ENCODE data around the gene AURKB. TPM values are rescaled to one million over a fixed set of nuclear protein-coding genes. Genes with fewer than 3 reads are reported as not detected.
A peak's percentile ranks its signal among the peaks of the same experiment; 100 is the strongest.

Gene AURKB
- total and polyA plus RNA-seq, 8 donors: 1.0 to 66.0 (median 9.5) TPM

DNA sequence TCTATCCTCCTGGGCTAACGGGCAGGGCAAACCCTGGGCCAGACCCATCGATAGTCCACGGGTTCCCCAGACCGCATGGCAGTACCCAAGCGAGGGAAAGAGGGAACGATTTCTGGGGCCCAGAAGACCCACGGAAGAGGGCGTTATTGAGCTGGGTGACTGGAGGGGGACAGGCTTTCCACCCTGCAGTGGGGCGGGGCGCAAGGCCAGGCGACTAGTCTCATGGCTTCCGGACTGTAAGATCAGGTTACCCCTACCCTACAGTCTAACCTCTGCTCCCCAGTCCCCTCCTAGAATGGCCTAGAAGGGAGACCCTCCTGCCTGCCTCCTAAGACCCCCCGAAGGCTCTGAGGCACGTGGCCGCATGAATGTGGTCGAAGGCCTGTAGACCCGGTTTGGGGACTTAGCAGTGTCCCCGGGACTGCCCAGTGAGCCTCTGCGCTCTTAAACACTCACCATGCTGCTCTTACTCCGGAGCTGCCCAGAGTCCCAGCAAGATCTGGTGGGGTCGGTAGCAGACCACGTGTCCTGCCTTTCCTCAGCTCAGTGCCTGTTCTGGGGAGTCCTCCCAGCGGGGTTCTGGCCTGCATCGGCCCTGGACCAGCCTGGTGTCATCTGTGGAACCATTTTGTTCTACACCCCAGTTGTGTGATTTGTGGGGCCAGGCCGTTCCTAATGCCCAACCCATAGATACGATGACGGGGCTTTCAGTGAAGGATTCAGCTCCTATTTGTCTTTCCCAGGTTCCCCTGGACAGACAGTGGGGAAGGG, 13.2 kb upstream of the AURKB start:
- peak; percentile 67 to 88 for DNase-seq
- 2 to 7% (median 6%) methylated on average over 17 to 27 of the region's 27 CpGs for WGBS, 5 donors
- TF ChIP-seq, protein P1, sequence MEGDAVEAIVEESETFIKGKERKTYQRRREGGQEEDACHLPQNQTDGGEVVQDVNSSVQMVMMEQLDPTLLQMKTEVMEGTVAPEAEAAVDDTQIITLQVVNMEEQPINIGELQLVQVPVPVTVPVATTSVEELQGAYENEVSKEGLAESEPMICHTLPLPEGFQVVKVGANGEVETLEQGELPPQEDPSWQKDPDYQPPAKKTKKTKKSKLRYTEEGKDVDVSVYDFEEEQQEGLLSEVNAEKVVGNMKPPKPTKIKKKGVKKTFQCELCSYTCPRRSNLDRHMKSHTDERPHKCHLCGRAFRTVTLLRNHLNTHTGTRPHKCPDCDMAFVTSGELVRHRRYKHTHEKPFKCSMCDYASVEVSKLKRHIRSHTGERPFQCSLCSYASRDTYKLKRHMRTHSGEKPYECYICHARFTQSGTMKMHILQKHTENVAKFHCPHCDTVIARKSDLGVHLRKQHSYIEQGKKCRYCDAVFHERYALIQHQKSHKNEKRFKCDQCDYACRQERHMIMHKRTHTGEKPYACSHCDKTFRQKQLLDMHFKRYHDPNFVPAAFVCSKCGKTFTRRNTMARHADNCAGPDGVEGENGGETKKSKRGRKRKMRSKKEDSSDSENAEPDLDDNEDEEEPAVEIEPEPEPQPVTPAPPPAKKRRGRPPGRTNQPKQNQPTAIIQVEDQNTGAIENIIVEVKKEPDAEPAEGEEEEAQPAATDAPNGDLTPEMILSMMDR (IDR thresholded peaks at IDR 0.05): no peak
- TF ChIP-seq POLR2AphosphoS5 (IDR thresholded peaks at IDR 0.05): no peak
- TF ChIP-seq EP300 (IDR thresholded peaks at IDR 0.05): no peak
- no peak for TF ChIP-seq POLR2A (IDR thresholded peaks at IDR 0.05)
- Histone ChIP-seq H3K36me3 (peaks cover 13 to 17% (median 15%) of the 10 kb centered on the region in 4 donors), H3K4me3 (peak overlapping the region; percentile 57 to 70 (median 65)), H3K9me3 (no peaks in the 10 kb centered on the region), H3K27ac (peak overlapping the region; percentile 88 to 99 (median 96)), H3K27me3 (no peaks in the 10 kb centered on the region), H3K4me1 (peaks cover 26 to 54% (median 37%) of the 10 kb centered on the region in 4 donors)
- intact Hi-C loops (cut with DNase I; ENCODE audit: low total_unique reads): no loop called here

DNA sequence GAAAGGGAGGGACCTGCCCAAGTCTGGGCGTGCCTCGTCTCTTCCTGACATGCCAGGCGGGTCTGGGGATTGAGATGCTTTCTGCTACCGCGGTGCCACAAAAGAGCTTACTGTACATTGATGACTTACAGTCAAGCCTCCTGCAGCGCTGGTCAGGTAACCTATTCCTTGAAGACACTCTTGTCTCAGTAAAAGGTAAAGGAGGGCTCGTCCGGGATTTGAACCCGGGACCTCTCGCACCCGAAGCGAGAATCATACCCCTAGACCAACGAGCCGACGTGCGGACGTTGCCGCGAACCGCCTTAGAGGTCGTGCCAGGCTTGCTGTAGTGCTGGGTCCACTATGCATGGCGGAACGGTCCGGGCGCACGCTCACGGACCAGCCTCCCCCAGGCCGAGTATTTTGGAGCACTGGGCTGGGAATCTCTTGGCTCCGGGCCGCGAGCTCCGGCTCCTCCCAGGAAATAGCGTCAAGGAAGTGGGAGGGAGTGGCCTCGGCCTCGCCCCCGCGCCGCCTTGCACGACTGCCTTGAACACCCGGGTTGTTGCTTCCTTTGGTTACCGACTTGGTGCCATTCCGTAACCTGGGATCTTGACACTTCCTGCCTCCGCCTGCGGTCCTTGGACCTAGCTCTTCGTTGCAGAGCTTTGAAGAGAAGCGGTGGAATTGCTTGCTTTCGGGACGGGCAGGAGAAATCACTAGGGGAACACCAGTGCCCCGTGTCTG, 12.4 kb upstream of the AURKB start:
- intact Hi-C loops (cut with DNase I; ENCODE audit: low total_unique reads): no loop called here
- Histone ChIP-seq H3K9me3 (no peaks in the 10 kb centered on the region), H3K36me3 (peaks cover 6 to 9% (median 7%) of the 10 kb centered on the region in 4 donors), H3K4me1 (peaks cover 26 to 54% (median 37%) of the 10 kb centered on the region in 4 donors), H3K27ac (peak overlapping the region; percentile 88 to 99 (median 96)), H3K27me3 (no peaks in the 10 kb centered on the region), H3K4me3 (peak overlapping the region; percentile 57 to 70 (median 65))
- WGBS, 5 donors: 0% methylated on average over 23 to 49 of the region's 49 CpGs
- TF ChIP-seq, protein P1 (IDR thresholded peaks at IDR 0.05): no peak
- no peak for TF ChIP-seq EP300 (IDR thresholded peaks at IDR 0.05)
- peak; percentile 58 to 94 (median 88) for TF ChIP-seq POLR2AphosphoS5 (IDR thresholded peaks at IDR 0.05)
- TF ChIP-seq POLR2A (IDR thresholded peaks at IDR 0.05): peak in 1 of 4 donors; percentile 63
- DNase-seq: peak; percentile 94 to 97

DNA sequence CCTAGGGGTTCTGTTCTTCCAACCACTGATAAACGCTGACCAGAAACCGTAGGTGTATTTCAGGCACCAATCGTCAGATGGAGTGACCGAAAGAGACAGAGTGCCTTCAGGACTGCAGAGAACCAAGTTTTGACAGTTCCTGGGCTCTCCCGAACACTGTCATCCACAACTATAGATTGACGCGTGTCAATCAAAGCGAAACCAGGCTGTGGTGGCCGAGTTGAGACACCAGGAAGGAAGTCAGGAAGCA, 11.9 kb upstream of the AURKB start:
- H3K36me3 ChIP-seq: peaks cover 1 to 4% (median 2%) of the 10 kb centered on the region in 4 donors
- H3K27ac ChIP-seq: peak overlapping the region; percentile 88 to 99 (median 96)
- peak in 1 of 3 donors; percentile 28 for TF ChIP-seq POLR2AphosphoS5 (IDR thresholded peaks at IDR 0.05)
- TF ChIP-seq, protein P1 (IDR thresholded peaks at IDR 0.05): no peak
- 0 to 2% (median 1%) methylated on average over 9 of the region's 9 CpGs for WGBS, 5 donors
- no peak for DNase-seq
- H3K4me3 ChIP-seq: peak overlapping the region; percentile 57 to 70 (median 65)
- H3K4me1 ChIP-seq: peaks cover 26 to 52% (median 35%) of the 10 kb centered on the region in 4 donors
- intact Hi-C loops (cut with DNase I; ENCODE audit: low total_unique reads): no loop called here
- no peaks in the 10 kb centered on the region for H3K9me3 ChIP-seq
- H3K27me3 ChIP-seq: no peaks in the 10 kb centered on the region

GRCh38 chr17:8221663-8222379, 11.4 kb upstream of the AURKB start:
- peak; percentile 87 to 96 for DNase-seq
- Histone ChIP-seq H3K9me3 (no peaks in the 10 kb centered on the region), H3K4me1 (peaks cover 25 to 47% (median 31%) of the 10 kb centered on the region in 4 donors), H3K27me3 (no peaks in the 10 kb centered on the region), H3K27ac (peak overlapping the region; percentile 88 to 99 (median 96)), H3K36me3 (no peaks in the 10 kb centered on the region), H3K4me3 (peak overlapping the region; percentile 57 to 70 (median 65))
- TF ChIP-seq EP300 (IDR thresholded peaks at IDR 0.05) (no peak), POLR2AphosphoS5 (IDR thresholded peaks at IDR 0.05) (peak; percentile 38 to 58 (median 52))
- TF ChIP-seq, protein P1 (IDR thresholded peaks at IDR 0.05): no peak
- 0 to 2% (median 1%) methylated on average over 39 to 40 of the region's 40 CpGs for WGBS, 5 donors
- intact Hi-C loops (cut with DNase I; ENCODE audit: low total_unique reads): no loop called here
